Activated T-cell treated with anti-CD3 and anti-CD28 coated beads, Interleukin-2, amount 50 U/mL, for 24 hours (primary cell): ENCODE results near the gene GDPD4.

Experiments used
- DNase-seq: peaks from one replicate; pipeline ENCODE4 v3.0.0-alpha.2; 2020
- H3K27ac Mint-ChIP-seq: 2 replicates; pipeline ENCODE4 v1.8.0; 2020; ENCODE audit warnings: mild to moderate bottlenecking, mixed read lengths
- H3K27me3 Mint-ChIP-seq: 2 replicates; pipeline ENCODE4 v1.8.0; 2020; ENCODE audit warnings: mixed read lengths
- H3K36me3 Mint-ChIP-seq: 2 replicates; pipeline ENCODE4 v1.8.0; 2020; ENCODE audit warnings: low read depth, mixed read lengths
- H3K4me1 Mint-ChIP-seq: 2 replicates; pipeline ENCODE4 v1.8.0; 2020; ENCODE audit warnings: low read depth, mixed read lengths
- H3K4me3 Mint-ChIP-seq: 2 replicates; pipeline ENCODE4 v1.8.0; 2020; ENCODE audit warnings: mild to moderate bottlenecking, moderate library complexity, mixed read lengths
- H3K9me3 Mint-ChIP-seq: 2 replicates; pipeline ENCODE4 v1.8.0; 2020; ENCODE audit warnings: mixed read lengths

Gene GDPD4

GRCh38 chr11:77188633-77189491, 112.6 kb downstream of the GDPD4 start:
- H3K9me3 Mint-ChIP-seq, result no peaks in the 10 kb centered on the region
- no peak for DNase-seq
- no peak overlapping the region for H3K27ac Mint-ChIP-seq
- no peaks in the 10 kb centered on the region for H3K36me3 Mint-ChIP-seq
- H3K27me3 Mint-ChIP-seq, result no peaks in the 10 kb centered on the region
- H3K4me1 Mint-ChIP-seq, result peaks cover 2% of the 10 kb centered on the region
- H3K4me3 Mint-ChIP-seq, result no peak overlapping the region

- Mint-ChIP-seq H3K4me3 (no peak overlapping the region), H3K9me3 (no peaks in the 10 kb centered on the region), H3K4me1 (peaks cover 2% of the 10 kb centered on the region), H3K27me3 (no peaks in the 10 kb centered on the region), H3K36me3 (no peaks in the 10 kb centered on the region), H3K27ac (no peak overlapping the region)
- peak; percentile 72 for DNase-seq
Measured at GRCh38 chr11:77187776-77188632, 113.5 kb downstream of the GDPD4 start.

- H3K9me3 Mint-ChIP-seq, result no peaks in the 10 kb centered on the region
- no peak overlapping the region for H3K4me3 Mint-ChIP-seq
- H3K27me3 Mint-ChIP-seq, result no peaks in the 10 kb centered on the region
- H3K36me3 Mint-ChIP-seq, result no peaks in the 10 kb centered on the region
- H3K4me1 Mint-ChIP-seq, result peaks cover 2% of the 10 kb centered on the region
- DNase-seq, result no peak
- no peak overlapping the region for H3K27ac Mint-ChIP-seq
Measured at GRCh38 chr11:77187111-77187750, 114.3 kb downstream of the GDPD4 start.

- Mint-ChIP-seq H3K4me1 (peaks cover 2% of the 10 kb centered on the region), H3K27me3 (no peaks in the 10 kb centered on the region)
Measured at GRCh38 chr11:77186302-77186701, 115.2 kb downstream of the GDPD4 start.

GRCh38 chr11:77184136-77184860, 117.2 kb downstream of the GDPD4 start:
- Mint-ChIP-seq H3K27ac (no peak overlapping the region), H3K4me1 (peaks cover 2% of the 10 kb centered on the region), H3K9me3 (no peaks in the 10 kb centered on the region), H3K27me3 (no peaks in the 10 kb centered on the region), H3K36me3 (no peaks in the 10 kb centered on the region), H3K4me3 (no peak overlapping the region)
- DNase-seq, result no peak

More at GRCh38 chr11:77186302-77186701, 115.2 kb downstream of the GDPD4 start:
- Mint-ChIP-seq H3K27ac (no peak overlapping the region), H3K36me3 (no peaks in the 10 kb centered on the region), H3K4me3 (no peak overlapping the region), H3K9me3 (no peaks in the 10 kb centered on the region)
- DNase-seq, result no peak

- Mint-ChIP-seq H3K27me3 (no peaks in the 10 kb centered on the region), H3K27ac (no peak overlapping the region)
Measured at GRCh38 chr11:77183431-77183984, 118.0 kb downstream of the GDPD4 start.

GRCh38 chr11:77182542-77183430, 118.7 kb downstream of the GDPD4 start:
- no peak for DNase-seq
- Mint-ChIP-seq H3K4me3 (no peak overlapping the region), H3K27ac (no peak overlapping the region), H3K9me3 (peaks cover 3% of the 10 kb centered on the region), H3K27me3 (no peaks in the 10 kb centered on the region), H3K36me3 (no peaks in the 10 kb centered on the region), H3K4me1 (peaks cover 2% of the 10 kb centered on the region)

More at GRCh38 chr11:77183431-77183984, 118.0 kb downstream of the GDPD4 start:
- no peak overlapping the region for H3K4me3 Mint-ChIP-seq
- H3K36me3 Mint-ChIP-seq, result no peaks in the 10 kb centered on the region
- peaks cover under 1% of the 10 kb centered on the region for H3K9me3 Mint-ChIP-seq
- H3K4me1 Mint-ChIP-seq, result peaks cover 2% of the 10 kb centered on the region
- DNase-seq, result no peak

- H3K4me3 Mint-ChIP-seq, result no peak overlapping the region
- H3K4me1 Mint-ChIP-seq, result peaks cover 2% of the 10 kb centered on the region
- H3K36me3 Mint-ChIP-seq, result no peaks in the 10 kb centered on the region
- H3K9me3 Mint-ChIP-seq, result peaks cover 3% of the 10 kb centered on the region
- H3K27ac Mint-ChIP-seq, result no peak overlapping the region
- DNase-seq, result no peak
- H3K27me3 Mint-ChIP-seq, result no peaks in the 10 kb centered on the region
Measured at GRCh38 chr11:77181799-77182541, 119.5 kb downstream of the GDPD4 start.

GRCh38 chr11:77181226-77181625, 120.3 kb downstream of the GDPD4 start:
- Mint-ChIP-seq H3K27ac (no peak overlapping the region), H3K4me3 (no peak overlapping the region), H3K36me3 (no peaks in the 10 kb centered on the region), H3K9me3 (peaks cover 3% of the 10 kb centered on the region), H3K4me1 (no peaks in the 10 kb centered on the region), H3K27me3 (no peaks in the 10 kb centered on the region)
- DNase-seq, result no peak

GRCh38 chr11:77180346-77180745, 121.1 kb downstream of the GDPD4 start:
- DNase-seq, result no peak
- Mint-ChIP-seq H3K4me1 (no peaks in the 10 kb centered on the region), H3K27ac (no peak overlapping the region), H3K36me3 (no peaks in the 10 kb centered on the region), H3K9me3 (peaks cover 3% of the 10 kb centered on the region), H3K4me3 (no peak overlapping the region), H3K27me3 (no peaks in the 10 kb centered on the region)

GRCh38 chr11:77179681-77180080, 121.8 kb downstream of the GDPD4 start:
- H3K9me3 Mint-ChIP-seq, result peaks cover 3% of the 10 kb centered on the region
- no peak overlapping the region for H3K27ac Mint-ChIP-seq
- no peak overlapping the region for H3K4me3 Mint-ChIP-seq
- H3K27me3 Mint-ChIP-seq, result no peaks in the 10 kb centered on the region
- no peaks in the 10 kb centered on the region for H3K4me1 Mint-ChIP-seq
- no peak for DNase-seq
- H3K36me3 Mint-ChIP-seq, result no peaks in the 10 kb centered on the region

GRCh38 chr11:77179048-77179447, 122.4 kb downstream of the GDPD4 start:
- Mint-ChIP-seq H3K27me3 (no peaks in the 10 kb centered on the region), H3K9me3 (peaks cover 3% of the 10 kb centered on the region), H3K4me1 (no peaks in the 10 kb centered on the region)

More at GRCh38 chr11:77179048-77179447, 122.4 kb downstream of the GDPD4 start:
- DNase-seq, result no peak
- Mint-ChIP-seq H3K36me3 (no peaks in the 10 kb centered on the region), H3K27ac (no peak overlapping the region), H3K4me3 (no peak overlapping the region)
